ENCODE data around the gene CEP112. TPM values are rescaled to one million over a fixed set of nuclear protein-coding genes. Genes with fewer than 3 reads are reported as not detected.
A peak's percentile ranks its signal among the peaks of the same experiment; 100 is the strongest.

CEP112 gene
- total and polyA plus RNA-seq, 2 donors (not counting 1 experiment from before 2014, with no cell fraction given) = 5.4 to 6.4 TPM

DNA sequence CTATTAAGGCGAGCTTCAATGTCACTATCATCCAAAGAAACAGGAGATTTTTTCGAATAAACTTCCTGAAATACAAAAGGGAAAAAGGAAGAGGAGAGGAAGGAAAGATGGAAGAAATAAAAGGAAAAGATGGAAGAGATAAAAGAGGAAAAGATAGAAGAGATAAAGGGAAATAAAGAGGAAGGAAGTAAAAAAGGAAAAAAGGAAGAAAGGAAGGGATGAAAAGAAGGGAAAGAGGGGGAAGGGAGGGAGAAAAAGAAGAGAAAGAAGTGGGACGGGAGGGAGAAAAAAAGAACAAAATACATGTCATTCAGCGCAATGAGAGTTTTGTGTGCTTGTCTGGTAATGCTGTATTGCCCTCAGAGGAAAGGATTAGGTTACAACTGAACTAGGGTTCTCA is 62.2 kb downstream of the CEP112 start:
- TF ChIP-seq, protein P1, sequence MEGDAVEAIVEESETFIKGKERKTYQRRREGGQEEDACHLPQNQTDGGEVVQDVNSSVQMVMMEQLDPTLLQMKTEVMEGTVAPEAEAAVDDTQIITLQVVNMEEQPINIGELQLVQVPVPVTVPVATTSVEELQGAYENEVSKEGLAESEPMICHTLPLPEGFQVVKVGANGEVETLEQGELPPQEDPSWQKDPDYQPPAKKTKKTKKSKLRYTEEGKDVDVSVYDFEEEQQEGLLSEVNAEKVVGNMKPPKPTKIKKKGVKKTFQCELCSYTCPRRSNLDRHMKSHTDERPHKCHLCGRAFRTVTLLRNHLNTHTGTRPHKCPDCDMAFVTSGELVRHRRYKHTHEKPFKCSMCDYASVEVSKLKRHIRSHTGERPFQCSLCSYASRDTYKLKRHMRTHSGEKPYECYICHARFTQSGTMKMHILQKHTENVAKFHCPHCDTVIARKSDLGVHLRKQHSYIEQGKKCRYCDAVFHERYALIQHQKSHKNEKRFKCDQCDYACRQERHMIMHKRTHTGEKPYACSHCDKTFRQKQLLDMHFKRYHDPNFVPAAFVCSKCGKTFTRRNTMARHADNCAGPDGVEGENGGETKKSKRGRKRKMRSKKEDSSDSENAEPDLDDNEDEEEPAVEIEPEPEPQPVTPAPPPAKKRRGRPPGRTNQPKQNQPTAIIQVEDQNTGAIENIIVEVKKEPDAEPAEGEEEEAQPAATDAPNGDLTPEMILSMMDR (conservative IDR thresholded peaks at IDR 0.05 in 1 of 2, IDR thresholded peaks at IDR 0.05 in 1 of 2; ENCODE audit: low read depth in 1 of 2, low read length in 2 of 2) = no peak
- no peak for TF ChIP-seq EZH2 (IDR thresholded peaks at IDR 0.05; ENCODE audit: low read length, missing control alignments)
- Histone ChIP-seq H3K27ac (ENCODE audit: insufficient read depth, low read length) (no peak overlapping the region), H3K36me3 (ENCODE audit: control insufficient read depth, insufficient read depth, low read length) (no peaks in the 10 kb centered on the region), H2AFZ (ENCODE audit: low read length) (no peak overlapping the region), H3K4me1 (ENCODE audit: control insufficient read depth, extremely low read depth, insufficient read depth, low read length) (no peaks in the 10 kb centered on the region), H3K27me3 (ENCODE audit: control insufficient read depth, insufficient read depth, low read length) (no peaks in the 10 kb centered on the region), H3K9me3 (ENCODE audit: control insufficient read depth, insufficient read depth, low read depth, low read length) (no peaks in the 10 kb centered on the region), H4K20me1 (ENCODE audit: control insufficient read depth, extremely low read depth, insufficient read depth, low read length) (no peaks in the 10 kb centered on the region), H3K79me2 (ENCODE audit: control insufficient read depth, insufficient read depth, low read length) (no peaks in the 10 kb centered on the region), H3K4me2 (ENCODE audit: extremely low read depth, insufficient read depth, low read length) (no peak overlapping the region), H3K9ac (ENCODE audit: insufficient read depth, low read length) (no peak overlapping the region), H3K4me3 (replicated peaks in 1 of 4; ENCODE audit: control extremely low read depth in 1 of 4, insufficient read depth in 1 of 4, low read depth in 3 of 4, low read length in 4 of 4) (no peak overlapping the region)
- no peak for DNase-seq (ENCODE audit: low read depth in 2 of 2)

DNA sequence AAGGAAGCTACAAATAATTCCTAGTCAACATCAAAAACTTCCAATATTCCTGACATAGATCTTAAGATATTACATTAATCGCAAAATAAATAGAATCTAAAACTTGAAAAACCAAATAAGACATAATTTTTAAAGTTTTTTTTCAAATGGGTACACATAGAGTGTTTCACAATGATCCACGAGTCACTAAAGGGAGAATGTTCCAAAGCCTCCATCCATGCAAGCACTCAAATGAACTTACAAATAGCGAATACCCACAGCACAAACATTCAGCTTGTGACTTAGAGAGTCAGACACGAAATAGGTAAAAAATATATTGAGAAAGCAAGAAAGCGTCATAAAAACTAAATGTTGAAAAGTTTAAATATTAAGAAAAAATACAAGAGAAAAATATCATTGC is 65.7 kb downstream of the CEP112 start:
- H4K20me1 ChIP-seq (ENCODE audit: control insufficient read depth, extremely low read depth, insufficient read depth, low read length) = no peaks in the 10 kb centered on the region
- no peak overlapping the region for H2AFZ ChIP-seq (ENCODE audit: low read length)
- H3K27ac ChIP-seq (ENCODE audit: insufficient read depth, low read length) = no peak overlapping the region
- H3K4me2 ChIP-seq (ENCODE audit: extremely low read depth, insufficient read depth, low read length) = no peak overlapping the region
- H3K27me3 ChIP-seq (ENCODE audit: control insufficient read depth, insufficient read depth, low read length) = no peaks in the 10 kb centered on the region
- H3K9ac ChIP-seq (ENCODE audit: insufficient read depth, low read length) = no peak overlapping the region
- peaks cover 3% of the 10 kb centered on the region for H3K4me1 ChIP-seq (ENCODE audit: control insufficient read depth, extremely low read depth, insufficient read depth, low read length)
- H3K79me2 ChIP-seq (ENCODE audit: control insufficient read depth, insufficient read depth, low read length) = no peaks in the 10 kb centered on the region
- no peak for TF ChIP-seq EZH2 (IDR thresholded peaks at IDR 0.05; ENCODE audit: low read length, missing control alignments)
- TF ChIP-seq, protein P1 (conservative IDR thresholded peaks at IDR 0.05 in 1 of 2, IDR thresholded peaks at IDR 0.05 in 1 of 2; ENCODE audit: low read depth in 1 of 2, low read length in 2 of 2) = no peak
- H3K36me3 ChIP-seq (ENCODE audit: control insufficient read depth, insufficient read depth, low read length) = no peaks in the 10 kb centered on the region
- DNase-seq (ENCODE audit: low read depth in 2 of 2) = peak in 1 of 2 donors; percentile 37
- H3K4me3 ChIP-seq (replicated peaks in 1 of 4; ENCODE audit: control extremely low read depth in 1 of 4, insufficient read depth in 1 of 4, low read depth in 3 of 4, low read length in 4 of 4) = no peak overlapping the region
- no peaks in the 10 kb centered on the region for H3K9me3 ChIP-seq (ENCODE audit: control insufficient read depth, insufficient read depth, low read depth, low read length)

- no peak overlapping the region for H2AFZ ChIP-seq (ENCODE audit: low read length)
- no peaks in the 10 kb centered on the region for H3K9me3 ChIP-seq (ENCODE audit: control insufficient read depth, insufficient read depth, low read depth, low read length)
- H3K4me3 ChIP-seq (replicated peaks in 1 of 4; ENCODE audit: control extremely low read depth in 1 of 4, insufficient read depth in 1 of 4, low read depth in 3 of 4, low read length in 4 of 4) = no peak overlapping the region
- DNase-seq (ENCODE audit: low read depth in 2 of 2) = peak; percentile 28 to 62
- no peaks in the 10 kb centered on the region for H3K36me3 ChIP-seq (ENCODE audit: control insufficient read depth, insufficient read depth, low read length)
- no peak overlapping the region for H3K9ac ChIP-seq (ENCODE audit: insufficient read depth, low read length)
- H3K4me1 ChIP-seq (ENCODE audit: control insufficient read depth, extremely low read depth, insufficient read depth, low read length) = peaks cover 3% of the 10 kb centered on the region
- no peak overlapping the region for H3K27ac ChIP-seq (ENCODE audit: insufficient read depth, low read length)
- H3K79me2 ChIP-seq (ENCODE audit: control insufficient read depth, insufficient read depth, low read length) = no peaks in the 10 kb centered on the region
- H3K27me3 ChIP-seq (ENCODE audit: control insufficient read depth, insufficient read depth, low read length) = no peaks in the 10 kb centered on the region
- no peak overlapping the region for H3K4me2 ChIP-seq (ENCODE audit: extremely low read depth, insufficient read depth, low read length)
- no peaks in the 10 kb centered on the region for H4K20me1 ChIP-seq (ENCODE audit: control insufficient read depth, extremely low read depth, insufficient read depth, low read length)
- TF ChIP-seq, protein P1 (conservative IDR thresholded peaks at IDR 0.05 in 1 of 2, IDR thresholded peaks at IDR 0.05 in 1 of 2; ENCODE audit: low read depth in 1 of 2, low read length in 2 of 2) = no peak
- no peak for TF ChIP-seq EZH2 (IDR thresholded peaks at IDR 0.05; ENCODE audit: low read length, missing control alignments)
Measured at GRCh38 chr17:66123163-66123562, 68.8 kb downstream of the CEP112 start.

Data from fibroblast of lung (primary cell).